Measurements from ENCODE around the gene USP46.
A peak's percentile ranks its signal among the peaks of the same experiment; 100 is the strongest.

Gene USP46

GRCh38 chr4:52604215-52604614, 54.9 kb downstream of the USP46 start:
- TF ChIP-seq CTCF (IDR thresholded peaks at IDR 0.05; ENCODE audit: low read depth, low read length, missing control alignments) = no peak
- DNase-seq = no peak
- H3K4me3 ChIP-seq (ENCODE audit: low read depth, low read length) = no peak overlapping the region
- H3K36me3 ChIP-seq (replicated peaks) = peaks cover 2% of the 10 kb centered on the region
- in situ Hi-C loops (cut with HindIII; ENCODE audit: low pct_ligation_motif_present, low sequenced_read_pairs) = no loop called here
- no peak overlapping the region for H3K27ac ChIP-seq
- H3K27me3 ChIP-seq (replicated peaks) = no peaks in the 10 kb centered on the region

GRCh38 chr4:52600275-52600674, 58.8 kb downstream of the USP46 start:
- peaks cover 9% of the 10 kb centered on the region for H3K36me3 ChIP-seq (replicated peaks)
- no peak for TF ChIP-seq CTCF (IDR thresholded peaks at IDR 0.05; ENCODE audit: low read depth, low read length, missing control alignments)
- H3K4me3 ChIP-seq (ENCODE audit: low read depth, low read length) = no peak overlapping the region
- no peak overlapping the region for H3K27ac ChIP-seq
- H3K27me3 ChIP-seq (replicated peaks) = no peaks in the 10 kb centered on the region
- no peak for DNase-seq
- in situ Hi-C loops (cut with HindIII; ENCODE audit: low pct_ligation_motif_present, low sequenced_read_pairs) = no loop called here

DNA sequence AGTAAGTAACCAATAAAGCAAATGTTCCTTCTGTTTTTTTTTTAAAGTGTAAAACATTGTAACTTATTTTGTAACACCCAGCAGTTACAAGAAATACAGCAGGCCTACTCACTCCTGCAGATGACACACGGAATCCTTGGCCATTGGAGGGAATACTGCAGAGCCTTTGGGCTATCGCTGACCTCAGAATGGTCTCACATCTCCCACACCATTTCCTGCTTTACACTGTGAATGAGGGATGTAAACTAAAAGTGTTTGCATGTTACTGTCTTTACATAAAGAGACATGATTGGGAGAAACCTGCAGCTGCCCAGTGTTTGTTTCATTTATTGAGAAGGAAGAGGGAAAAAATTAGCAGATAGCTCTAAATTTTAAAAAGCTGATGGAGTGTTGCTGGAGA, 64.1 kb downstream of the USP46 start:
- H3K27me3 ChIP-seq (replicated peaks) = no peaks in the 10 kb centered on the region
- DNase-seq = peak; percentile 12
- no peak overlapping the region for H3K4me3 ChIP-seq (ENCODE audit: low read depth, low read length)
- in situ Hi-C loops (cut with HindIII; ENCODE audit: low pct_ligation_motif_present, low sequenced_read_pairs) = no loop called here
- H3K27ac ChIP-seq = no peak overlapping the region
- TF ChIP-seq CTCF (IDR thresholded peaks at IDR 0.05; ENCODE audit: low read depth, low read length, missing control alignments) = no peak
- peaks cover 7% of the 10 kb centered on the region for H3K36me3 ChIP-seq (replicated peaks)

GRCh38 chr4:52592287-52592686, 66.8 kb downstream of the USP46 start:
- no peak for TF ChIP-seq CTCF (IDR thresholded peaks at IDR 0.05; ENCODE audit: low read depth, low read length, missing control alignments)
- Histone ChIP-seq H3K4me3 (ENCODE audit: low read depth, low read length) (no peak overlapping the region), H3K36me3 (replicated peaks) (peaks cover 7% of the 10 kb centered on the region), H3K27ac (no peak overlapping the region), H3K27me3 (replicated peaks) (no peaks in the 10 kb centered on the region)
- in situ Hi-C loops (cut with HindIII; ENCODE audit: low pct_ligation_motif_present, low sequenced_read_pairs) = no loop called here
- DNase-seq = no peak

GRCh38 chr4:52588771-52589591, 70.1 kb downstream of the USP46 start:
- no peak overlapping the region for H3K4me3 ChIP-seq (ENCODE audit: low read depth, low read length)
- no peaks in the 10 kb centered on the region for H3K27me3 ChIP-seq (replicated peaks)
- peak overlapping the region; percentile 90 for H3K27ac ChIP-seq
- in situ Hi-C loops (cut with HindIII; ENCODE audit: low pct_ligation_motif_present, low sequenced_read_pairs) = no loop called here
- TF ChIP-seq CTCF (IDR thresholded peaks at IDR 0.05; ENCODE audit: low read depth, low read length, missing control alignments) = no peak
- H3K36me3 ChIP-seq (replicated peaks) = no peaks in the 10 kb centered on the region
- peak; percentile 99 for DNase-seq

- peak; percentile 76 for TF ChIP-seq CTCF (IDR thresholded peaks at IDR 0.05; ENCODE audit: low read depth, low read length, missing control alignments)
- in situ Hi-C loops (cut with HindIII; ENCODE audit: low pct_ligation_motif_present, low sequenced_read_pairs) = no loop called here
- H3K27me3 ChIP-seq (replicated peaks) = no peaks in the 10 kb centered on the region
- H3K36me3 ChIP-seq (replicated peaks) = no peaks in the 10 kb centered on the region
- H3K27ac ChIP-seq = peak overlapping the region; percentile 90
- H3K4me3 ChIP-seq (ENCODE audit: low read depth, low read length) = no peak overlapping the region
- DNase-seq = peak; percentile 44
Measured at GRCh38 chr4:52588097-52588496, 71.0 kb downstream of the USP46 start.

Measured in brain microvascular endothelial cell (primary cell).